UCSD-AML1 (cell line): ENCODE results near the gene CAMKK2.
"Not testable (repeated sequence)": the region's sequence is repeated elsewhere in the genome, so short reads cannot be mapped to it uniquely, and the experiment has no call there.

Experiments
- DNase-seq: peaks from one replicate; lab custom pipeline; 2025; ENCODE audit not compliant: unreplicated experiment; lab: John Stamatoyannopoulos, UW

The CAMKK2 gene

DNA sequence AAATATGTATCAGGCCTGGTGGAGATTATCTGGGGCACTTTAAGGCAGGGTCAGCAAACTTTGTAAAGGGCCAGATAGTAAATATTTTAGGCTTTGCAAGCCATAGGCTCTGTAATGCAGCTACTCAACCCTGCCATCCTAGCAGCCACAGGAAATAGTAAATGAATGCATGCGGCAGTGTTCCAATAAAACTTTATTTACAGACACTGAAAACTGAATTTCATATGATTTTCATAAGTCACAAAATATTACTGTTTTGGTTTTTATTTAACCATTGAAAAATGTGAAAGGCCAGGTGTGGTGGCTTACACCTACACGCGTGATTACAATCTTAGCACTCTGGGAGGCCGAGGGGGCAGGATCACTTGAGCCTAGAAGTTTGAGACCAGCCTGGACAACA is 3.2 kb upstream of the CAMKK2 start:
- DNase-seq = no peak

DNA sequence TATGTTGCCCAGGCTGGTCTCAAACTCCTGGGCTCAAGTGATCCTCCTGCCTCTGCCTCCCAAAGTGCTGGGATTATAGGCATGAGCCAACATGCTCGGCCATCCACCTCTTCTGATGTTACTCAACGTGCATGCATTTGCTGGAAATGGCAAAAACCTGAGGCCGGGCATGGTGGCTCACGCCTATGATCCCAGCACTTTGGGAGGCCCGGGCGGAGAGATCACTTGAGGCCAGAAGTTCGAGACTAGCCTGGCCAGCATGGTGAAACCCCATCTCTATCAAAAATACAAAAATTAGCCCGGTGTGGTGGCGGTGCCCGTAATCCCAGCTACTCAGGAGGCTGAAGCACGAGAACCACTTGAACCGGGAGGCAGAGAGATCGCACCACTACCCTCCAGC is 1.9 kb upstream of the CAMKK2 start:
- not testable (repeated sequence) for DNase-seq

DNA sequence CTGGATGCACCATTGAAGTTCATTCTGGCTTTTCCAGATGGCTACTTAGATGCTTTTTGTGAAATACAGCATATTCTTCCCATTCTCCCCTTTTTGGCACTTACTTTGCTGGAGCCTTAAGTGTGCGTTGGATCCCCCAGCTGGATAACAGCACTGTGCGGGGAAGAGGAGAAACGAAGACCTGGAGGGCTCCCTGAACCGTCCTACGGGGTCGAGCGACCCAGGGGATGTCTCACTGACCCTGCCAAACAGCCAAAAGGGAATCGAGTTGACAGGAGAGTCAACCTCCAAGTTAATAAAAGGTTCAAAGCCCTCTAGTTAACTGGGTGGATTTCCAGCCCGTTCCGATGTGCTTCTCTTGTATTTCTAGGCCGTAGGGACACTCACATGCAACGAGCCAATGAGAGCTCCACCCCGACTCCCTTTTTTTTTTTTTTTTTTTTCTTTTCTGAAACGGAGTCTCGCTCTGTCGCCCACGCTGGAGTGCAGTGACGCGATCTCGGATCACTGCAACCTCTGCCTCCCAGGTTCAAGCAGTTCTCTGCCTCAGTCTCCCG is 1.0 kb upstream of the CAMKK2 start:
- DNase-seq = no peak

DNA sequence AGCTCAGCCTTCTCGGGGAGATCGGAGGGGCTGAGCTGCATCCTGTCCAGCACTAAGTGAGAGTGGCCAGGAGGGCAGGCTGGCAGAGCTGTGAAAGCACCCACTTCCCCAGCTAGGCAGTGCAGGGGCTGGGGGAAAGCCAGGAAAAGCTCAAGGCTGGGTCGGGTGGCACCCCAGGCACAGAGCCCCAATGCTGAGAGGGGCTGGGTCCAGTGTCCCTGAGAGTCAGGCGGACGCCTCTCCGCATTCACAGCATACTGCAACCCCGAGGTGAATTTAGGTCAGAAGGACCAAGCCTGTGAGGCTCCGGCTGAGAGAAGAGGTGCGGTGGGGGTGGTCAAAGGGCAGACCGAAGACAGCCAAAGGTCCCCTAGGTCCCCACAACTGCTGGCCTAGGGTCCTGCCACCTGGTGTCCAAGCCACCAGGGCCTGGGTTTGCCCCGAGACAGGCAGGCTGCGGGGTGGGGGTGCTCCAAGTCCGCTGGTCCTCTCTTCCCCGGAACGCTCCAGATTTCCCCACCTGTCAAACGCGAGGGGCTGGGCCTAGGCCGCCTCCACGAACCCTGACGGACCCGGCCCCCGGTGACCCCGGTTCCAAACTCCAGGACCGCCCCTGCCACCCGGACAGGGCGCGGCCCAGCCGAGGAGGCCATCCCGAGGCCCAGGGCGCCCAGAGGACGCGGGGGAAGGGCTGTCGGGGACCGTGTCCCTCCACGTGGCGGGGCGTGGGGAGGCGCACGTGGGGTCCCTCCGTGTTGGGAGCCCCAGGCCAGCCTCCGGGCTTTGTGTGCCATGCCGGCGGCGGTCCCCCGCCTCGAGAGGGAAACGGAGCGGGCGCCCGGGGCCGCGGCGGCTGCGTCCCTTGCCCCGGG is 527 bp downstream of the CAMKK2 start:
- DNase-seq = peak; percentile 57

DNA sequence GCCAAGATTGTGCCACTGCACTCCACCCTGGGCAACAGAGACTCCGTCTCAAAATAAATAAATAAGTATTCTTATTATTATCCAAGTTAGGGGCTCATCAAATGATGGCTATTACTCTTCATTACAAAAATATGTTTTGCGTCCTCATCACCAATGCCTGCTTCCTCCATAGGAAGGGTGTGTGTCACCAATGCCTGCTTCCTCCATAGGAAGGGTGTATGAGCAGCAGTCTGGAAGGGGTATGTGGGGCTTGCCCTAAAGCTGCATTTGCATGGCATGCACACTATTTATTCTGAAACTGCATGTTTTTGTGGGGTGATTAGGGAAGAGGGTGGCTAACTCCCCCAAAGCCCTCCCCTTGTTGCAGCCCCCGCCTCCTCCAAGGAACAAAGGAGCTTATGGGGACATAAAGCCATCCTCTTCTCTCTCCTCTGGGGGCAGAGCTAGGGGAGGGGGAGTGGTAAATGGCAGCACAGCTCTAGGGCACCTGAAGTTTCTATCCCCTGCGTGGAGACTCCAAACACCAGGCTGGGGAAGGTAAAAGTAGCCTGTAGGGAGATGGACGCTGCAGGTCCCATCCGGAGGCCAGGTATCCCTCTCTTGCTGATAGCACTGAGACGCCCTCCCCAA is 1.3 kb downstream of the CAMKK2 start:
- peak; percentile 44 for DNase-seq

DNA sequence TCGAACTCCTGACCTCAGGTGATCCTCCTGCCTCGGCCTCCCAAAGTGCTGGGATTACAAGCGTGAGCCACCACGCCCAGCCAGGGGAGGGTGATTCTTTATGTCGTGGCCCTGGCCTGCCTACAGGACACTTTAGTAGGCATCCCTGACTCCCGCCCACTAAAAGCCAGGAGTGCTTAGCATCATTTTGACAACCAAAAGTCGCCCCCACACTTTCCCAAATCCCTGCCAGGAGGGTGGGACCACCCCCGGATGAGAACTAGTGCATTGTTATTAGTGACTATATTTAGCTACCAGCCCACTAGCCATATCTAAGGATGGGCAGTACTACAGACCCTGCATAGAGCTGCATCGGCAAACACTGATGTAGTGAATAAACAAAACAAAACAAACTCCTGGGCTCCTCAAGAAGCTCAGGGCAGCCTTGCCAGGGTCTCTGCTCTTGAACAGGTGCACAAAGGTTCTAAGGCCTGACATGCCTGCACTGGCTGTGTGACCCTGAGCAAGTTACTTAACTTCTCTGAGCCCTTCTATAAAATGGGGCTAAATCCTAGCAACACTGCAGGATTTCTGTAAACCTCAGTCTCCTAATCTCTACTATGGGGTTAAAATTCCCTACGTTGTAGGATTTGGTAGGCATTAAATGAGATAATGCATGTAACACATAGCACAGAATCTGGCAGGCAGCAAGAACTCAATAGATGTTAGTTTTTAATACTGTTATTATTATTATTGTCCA is 2.2 kb downstream of the CAMKK2 start:
- DNase-seq = no peak

DNA sequence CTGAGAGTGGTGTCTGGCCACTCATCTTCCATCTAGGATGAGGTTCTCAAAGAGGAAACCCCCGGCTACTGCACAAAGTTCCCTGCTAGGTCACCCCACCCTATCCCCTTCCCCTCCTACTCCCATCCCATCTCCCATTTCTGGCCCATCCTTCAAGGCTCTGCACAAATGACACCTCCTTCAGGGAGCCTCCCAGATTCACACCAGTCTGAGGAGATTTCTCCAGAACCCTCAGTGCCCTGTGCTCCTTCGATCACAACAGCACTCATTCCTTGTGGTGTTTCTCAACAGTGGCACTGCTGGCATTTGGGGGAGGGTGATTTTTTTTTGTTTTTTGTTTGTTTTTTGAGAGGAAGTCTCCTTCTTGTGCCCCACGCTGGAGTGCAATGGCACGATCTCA is 2.9 kb downstream of the CAMKK2 start:
- no peak for DNase-seq

DNA sequence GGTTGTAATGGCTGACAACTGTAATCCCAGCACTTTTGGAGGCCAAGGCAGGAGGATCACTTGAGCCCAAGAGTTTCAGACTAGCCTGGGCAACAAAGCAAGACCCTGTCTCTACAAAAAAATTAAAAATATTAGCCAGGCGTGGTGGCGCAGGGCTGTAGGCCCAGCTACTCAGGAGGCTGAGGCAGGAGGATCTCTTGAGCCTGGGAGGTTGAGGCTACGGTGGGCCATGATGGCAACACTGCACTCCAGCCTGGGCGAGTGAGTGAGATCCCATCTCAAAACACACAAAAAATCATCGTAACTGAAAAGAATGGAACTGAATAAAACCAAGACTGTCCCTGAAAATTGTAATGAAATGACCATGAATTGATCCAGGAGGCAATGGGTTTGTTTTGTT is 6.1 kb downstream of the CAMKK2 start:
- DNase-seq = no peak

DNA sequence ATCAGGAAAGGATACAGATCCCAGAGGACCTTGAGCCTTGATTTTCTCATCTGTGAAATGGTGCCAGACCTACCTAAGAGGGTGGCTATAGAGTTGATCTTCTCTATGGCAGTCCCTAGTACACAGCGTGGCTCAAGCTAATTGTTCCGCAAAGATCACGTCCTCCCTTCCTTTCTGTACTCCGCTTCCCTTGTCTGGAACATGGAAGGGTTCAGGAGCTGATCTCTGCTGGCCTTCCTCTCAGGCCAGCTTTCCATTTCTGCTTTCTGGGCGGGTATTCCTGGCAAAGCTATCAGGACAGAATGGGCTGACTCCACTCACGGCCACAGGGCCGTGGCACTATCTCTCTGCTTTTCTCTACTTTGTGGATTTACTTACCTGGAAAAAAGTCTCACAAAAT is 6.5 kb downstream of the CAMKK2 start:
- no peak for DNase-seq

DNA sequence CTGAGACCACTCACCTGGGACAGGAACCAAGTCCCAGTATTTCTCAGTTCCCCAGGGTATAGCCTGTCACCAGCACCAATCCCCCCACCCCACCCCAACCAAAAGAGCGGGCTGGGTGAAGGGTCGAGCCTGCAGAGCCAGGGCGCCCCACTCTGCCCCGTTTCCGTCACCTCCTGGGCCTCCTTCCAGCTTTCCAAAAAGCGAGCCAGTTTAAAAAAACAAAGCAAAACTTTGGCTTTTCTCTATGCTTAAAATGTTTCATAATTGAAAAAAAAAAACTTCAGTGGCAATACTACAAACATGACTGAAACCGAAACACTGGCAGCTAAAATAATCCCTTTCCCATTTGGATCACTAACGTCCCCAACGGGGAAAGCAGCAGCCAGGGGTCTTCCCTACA is 7.5 kb downstream of the CAMKK2 start:
- DNase-seq = no peak

DNA sequence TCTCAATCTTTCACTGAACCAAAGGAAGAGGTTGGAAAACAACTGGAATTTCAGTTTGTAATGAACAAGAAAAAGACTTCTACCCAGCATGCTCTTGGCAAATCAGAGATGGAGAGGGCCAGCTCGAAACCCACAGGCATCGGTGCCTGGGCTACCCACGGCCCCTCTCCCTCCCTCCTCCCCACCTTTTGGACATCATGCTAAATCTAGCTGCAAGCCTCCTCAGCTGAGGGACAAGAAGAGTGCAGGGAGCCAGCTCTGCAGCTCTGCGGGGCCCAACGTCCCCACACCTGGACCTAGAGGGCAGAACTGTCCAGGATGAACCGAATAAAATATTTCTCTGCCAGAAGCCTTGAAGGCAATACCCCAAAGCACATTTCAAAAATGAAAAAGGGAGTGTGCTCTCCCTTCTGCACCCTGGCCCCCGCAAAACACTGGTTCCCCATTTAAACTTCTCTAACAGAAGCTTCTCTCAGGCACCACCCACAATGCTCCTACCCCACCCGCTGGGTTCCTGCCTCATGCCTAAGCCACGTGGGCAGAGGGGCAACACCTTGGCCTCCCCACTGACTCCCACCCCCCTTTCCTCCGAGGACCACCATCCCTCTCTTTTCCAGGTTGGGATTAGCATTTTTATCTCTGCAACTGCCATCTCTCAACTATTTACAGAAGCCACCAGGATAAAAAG is 8.2 kb downstream of the CAMKK2 start:
- DNase-seq = no peak

DNA sequence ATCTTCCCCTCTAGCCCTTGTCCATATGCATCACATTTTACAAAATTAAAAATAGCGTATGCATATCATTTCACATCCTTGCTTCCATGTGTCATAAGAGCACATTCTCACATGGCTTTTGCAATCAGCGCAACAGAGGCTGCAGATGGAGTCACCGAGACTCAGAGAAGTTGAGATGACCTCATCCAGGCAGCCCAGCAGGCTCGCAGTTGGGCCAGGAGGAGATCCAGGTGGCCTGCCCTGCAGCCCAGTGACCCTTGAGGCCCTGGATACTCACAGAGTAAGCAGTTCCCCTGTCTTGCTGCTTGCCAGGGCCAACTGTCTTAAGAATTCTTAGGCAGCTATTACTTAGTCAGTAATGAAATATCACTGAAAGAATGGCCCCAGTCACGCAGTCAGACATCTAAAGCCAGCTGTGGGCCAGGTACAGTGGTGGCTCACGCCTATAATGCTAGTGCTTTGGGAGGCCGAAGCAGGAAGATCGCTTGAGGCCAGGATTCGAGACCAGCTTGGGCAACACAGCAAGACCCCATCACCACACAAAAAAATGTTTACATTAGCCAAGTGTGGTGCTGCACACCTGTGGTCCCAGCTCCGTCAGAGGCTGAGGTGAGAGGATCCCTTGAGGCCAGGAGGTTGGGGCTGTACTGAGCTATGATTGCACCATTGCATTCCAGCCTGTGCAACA is 9.1 kb downstream of the CAMKK2 start:
- no peak for DNase-seq

DNA sequence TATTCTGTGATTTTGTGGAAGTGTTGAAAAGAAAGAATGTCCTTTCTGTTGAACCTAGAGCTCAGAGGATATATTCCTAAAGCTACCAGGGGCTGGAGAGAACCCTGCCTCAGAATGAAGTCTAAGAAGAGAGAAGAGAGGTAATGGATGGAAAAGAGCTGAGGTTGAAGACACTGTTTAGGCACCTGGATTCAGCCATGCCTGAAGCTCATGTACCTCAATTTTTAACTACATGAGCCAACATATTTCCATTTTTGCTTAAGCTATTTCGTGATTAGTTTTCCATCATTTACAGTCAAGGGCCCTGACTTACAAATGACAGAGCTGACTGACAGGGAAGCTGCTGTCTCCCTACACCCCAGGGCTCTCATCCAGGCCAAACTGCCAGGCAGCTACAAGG is 10.7 kb downstream of the CAMKK2 start:
- no peak for DNase-seq

DNA sequence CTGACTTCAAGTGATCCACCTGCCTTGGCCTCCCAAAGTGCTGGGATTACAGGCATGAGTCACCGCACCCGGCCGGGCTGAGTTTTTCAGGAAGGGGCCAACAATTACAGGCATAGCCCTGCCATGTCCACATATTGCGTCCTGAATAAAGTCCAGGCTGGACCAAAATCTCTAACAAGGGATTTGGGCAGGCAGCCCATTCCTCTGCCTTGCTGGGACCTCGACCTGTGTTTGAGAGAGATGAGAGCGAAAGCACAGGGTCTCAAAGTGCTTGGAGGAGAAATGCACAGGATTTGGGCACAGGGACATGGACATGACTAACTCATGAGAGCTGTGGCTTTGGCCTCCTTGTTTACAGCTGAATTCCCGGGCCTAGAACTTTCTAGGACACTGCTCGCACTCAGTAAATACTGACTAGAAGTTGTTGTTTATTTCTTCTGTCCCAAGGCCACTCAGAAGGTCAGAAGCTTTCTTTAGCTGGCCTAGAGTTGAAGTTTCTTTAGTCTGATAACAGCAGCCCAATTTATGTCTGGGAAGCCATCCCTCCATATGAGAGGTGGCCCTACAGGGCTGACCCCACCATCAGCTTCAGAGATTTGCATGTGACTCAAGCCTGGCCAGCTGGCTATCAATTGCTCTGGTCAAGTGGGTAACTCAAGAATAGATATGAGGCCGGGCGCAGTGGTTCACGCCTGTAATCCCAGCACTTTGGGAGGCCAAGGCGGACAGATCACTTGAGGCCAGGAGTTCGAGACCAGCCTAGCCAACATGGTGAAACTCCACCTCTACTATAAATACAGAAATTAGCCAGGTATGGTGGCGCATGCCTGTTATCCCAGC is 11.7 kb downstream of the CAMKK2 start:
- no peak for DNase-seq

DNA sequence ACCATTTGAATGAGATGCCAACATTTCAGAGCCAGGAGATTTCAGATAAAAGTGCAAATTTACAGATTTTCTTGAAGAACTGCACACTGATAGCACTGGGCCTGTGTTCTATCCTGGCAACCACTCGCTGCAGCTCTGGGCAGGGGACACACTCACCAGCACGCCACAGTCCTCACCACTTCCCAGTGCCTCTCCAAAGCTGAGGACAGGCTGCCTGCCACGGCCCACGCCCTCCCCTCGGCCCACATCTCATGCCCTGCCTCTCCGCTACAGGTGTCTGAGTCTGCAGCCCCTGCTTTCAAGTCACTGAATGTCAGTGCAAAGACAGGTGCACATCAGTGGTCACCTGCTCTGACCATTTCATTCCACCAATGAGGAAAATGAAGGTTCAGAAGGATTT is 12.7 kb downstream of the CAMKK2 start:
- no peak for DNase-seq

DNA sequence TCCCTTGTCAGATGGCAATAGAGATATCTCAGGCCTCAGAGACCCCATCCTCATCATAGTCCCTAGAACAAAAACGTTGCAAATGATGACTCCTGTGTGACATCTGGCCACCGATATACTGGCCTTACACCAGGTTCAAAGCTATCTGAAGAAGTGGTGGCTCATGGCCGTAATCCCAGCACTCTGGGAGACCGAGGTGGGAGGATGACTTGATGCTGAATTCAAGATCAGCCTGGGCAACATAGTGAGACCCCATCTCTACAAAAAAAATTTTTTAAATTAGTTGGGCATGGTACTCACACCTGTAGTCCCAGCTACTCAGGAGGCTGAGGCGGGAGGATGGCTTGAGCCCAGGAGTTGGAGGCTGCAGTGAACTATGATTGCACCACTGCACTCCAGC is 13.1 kb downstream of the CAMKK2 start:
- DNase-seq = no peak

DNA sequence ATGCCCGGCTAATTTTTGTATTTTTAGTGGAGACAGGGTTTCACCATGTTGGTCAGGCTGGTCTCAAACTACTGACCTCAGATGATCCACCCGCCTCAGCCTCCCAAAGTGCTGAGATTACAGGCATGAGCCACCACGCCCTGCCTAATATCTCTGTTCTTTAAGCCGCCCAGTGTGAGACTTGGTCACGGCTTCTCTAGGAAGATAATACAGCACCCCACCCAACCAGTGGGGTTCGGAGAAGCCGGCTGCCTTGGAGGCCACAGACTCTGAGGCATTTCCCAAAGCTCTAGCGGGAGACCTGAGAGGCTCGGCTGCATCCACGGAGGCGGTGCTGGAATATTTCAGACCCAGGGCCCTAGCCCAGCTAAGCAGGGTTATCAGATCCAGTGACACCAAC is 13.6 kb downstream of the CAMKK2 start:
- DNase-seq = not testable (repeated sequence)

DNA sequence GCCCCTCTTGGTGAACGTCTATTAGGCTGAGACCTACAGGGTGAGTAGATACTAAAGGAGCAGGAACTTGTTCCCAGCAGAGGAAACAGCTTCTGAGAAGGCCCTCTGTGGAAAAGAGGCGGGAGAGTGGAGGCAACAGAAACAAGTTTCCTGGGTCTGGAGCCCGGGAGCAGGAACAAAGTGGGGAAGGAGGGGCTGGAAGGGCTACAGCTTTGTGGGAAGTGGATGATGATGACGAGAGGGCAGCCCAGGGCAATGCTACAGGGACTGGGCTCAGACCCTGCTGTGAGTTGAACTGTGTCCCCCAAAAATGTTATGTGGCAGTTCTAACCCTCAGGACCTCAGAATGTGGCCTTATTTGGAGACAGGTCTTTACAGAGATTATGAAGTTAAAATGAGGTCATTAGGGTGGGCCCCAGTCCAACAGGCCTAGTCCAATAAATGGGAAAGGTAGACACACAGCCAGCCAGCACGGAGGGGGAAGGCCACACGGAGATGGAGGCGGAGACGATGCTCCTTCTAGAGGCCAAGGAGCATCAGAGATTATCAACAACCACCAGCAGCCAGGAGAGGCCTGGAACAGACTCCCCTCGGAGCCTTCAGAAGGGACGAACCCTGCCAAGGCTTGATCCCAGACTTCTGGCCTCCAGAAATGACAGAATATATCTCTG is 14.3 kb downstream of the CAMKK2 start:
- DNase-seq = no peak

DNA sequence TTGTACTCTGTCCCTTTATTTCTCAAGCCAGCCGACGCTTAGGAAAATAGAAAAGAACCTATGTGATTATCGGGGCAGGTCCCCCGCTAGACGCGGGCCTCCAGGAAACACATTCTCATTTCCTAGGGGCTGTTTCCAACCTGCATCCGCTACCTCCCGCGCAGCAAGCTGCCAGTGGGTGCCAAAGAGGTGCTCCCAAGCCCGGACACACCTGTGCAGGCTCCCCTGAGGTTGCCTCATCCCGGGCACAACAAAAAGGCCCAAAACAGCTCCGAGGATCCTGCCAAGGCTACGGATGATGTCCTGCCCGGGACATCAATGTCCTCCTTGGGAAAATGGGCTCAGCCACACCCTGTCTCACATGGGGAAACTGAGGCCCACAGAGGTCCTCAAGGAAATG is 15.4 kb downstream of the CAMKK2 start:
- not testable (repeated sequence) for DNase-seq
